HG03175 (cell line): Measurements from ENCODE around the gene BAG3.
"Not testable (repeated sequence)": the region's sequence is repeated elsewhere in the genome, so short reads cannot be mapped to it uniquely, and the experiment has no call there.

Experiments used
- ATAC-seq: cut with Tn5 transposase; IDR thresholded peaks from one replicate; pipeline ENCODE4 v1.9.1; 2021; ENCODE audit warnings: mild to moderate bottlenecking, moderate library complexity; ENCODE audit not compliant: unreplicated experiment

Gene BAG3

DNA sequence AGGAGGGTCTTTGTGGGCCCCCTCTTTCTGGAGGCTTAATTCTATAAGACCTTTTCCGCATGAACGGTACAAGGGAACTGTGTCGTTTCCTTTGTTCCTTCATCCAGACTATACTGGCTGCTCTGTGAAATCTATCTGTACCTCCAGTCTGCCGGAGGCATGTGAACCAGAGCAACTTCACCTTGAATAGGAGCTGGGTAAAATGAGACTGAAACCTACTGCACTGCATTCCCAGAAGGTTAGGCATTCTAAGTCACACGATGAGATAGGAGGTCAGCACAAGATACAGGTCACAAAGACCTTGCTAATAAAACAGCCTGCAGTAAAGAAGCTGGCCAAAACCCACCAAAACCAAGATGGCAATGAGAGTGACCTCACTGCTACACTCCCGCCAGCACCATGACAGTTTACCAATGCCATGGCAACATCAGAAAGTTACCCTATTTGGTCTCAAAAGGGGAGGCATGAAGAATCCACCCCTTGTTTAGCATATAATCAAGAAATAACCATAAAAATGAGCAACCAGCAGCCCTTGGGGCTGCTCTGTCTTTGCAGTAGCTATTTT, 37.9 kb downstream of the BAG3 start:
- ATAC-seq: no peak

DNA sequence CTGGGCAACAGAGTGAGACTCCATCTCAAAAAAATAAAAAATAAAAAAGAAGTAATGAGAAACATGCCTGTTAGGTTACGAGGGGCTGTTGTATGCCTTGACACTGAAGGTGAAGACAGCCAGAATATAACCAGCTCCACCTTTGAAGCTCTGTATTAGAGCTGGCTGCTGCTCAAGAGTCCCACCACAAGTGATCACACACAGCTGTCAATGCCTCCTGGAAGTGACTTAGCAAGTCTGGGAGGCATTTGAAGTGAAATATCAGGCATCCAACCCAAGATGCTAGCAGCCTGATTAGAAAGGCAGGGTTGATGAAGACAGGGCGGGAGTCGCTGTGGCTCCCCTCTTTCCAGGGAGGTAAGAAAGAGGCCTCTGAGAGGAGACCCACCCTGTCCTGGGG, 40.5 kb downstream of the BAG3 start:
- no peak for ATAC-seq

DNA sequence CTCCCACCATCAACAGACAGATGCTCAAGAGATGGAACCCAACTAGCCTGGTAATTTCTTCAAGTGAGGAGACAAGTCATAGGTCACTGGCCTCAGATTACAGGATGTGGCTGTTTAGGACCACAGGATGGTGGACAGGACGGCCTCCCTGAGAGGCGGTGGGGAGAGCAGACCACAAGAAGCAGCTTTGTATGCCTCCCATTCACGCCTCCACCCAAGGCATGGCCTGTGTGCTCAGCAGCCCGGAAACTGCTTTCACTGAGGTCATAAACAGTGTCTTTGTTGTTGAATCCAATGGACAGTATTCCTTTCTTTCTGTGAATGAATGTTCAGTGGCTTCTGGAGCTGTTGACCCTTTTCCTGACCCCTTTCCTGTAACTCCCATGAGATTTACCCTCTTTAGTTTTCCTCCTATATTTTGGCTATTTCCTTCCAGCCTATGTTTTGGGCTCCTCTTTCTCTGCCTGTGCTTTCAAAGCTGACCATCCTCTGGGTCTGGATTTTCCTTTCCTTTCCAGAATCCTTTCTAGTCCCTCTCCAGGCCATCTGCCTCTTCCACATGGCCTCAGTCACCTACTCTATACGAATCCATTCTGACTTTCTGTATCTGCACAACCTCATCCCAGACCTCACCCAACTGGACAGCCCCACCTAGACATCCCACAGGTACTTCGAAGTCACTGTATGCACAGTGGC, 42.2 kb downstream of the BAG3 start:
- peak; percentile 94 for ATAC-seq

DNA sequence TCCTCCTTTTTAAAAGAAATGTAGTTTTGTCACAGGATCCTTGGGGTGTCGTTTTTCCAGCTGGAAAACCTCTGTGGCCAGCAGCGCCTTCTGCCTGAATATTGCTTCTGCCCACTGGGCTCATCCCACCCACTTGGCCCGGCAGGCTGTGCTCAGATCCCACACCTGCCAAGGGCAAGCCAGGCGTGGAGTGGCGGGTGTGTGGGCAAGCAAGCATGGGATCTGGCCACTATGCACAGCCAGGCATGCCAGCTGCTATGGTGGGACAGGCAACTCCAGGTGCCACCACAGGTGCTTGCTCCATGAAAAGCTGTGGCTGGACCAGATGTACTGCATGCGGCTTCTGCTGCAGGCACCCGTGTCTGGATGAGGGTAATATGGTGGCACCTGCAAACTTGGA, 43.4 kb downstream of the BAG3 start:
- ATAC-seq: no peak

DNA sequence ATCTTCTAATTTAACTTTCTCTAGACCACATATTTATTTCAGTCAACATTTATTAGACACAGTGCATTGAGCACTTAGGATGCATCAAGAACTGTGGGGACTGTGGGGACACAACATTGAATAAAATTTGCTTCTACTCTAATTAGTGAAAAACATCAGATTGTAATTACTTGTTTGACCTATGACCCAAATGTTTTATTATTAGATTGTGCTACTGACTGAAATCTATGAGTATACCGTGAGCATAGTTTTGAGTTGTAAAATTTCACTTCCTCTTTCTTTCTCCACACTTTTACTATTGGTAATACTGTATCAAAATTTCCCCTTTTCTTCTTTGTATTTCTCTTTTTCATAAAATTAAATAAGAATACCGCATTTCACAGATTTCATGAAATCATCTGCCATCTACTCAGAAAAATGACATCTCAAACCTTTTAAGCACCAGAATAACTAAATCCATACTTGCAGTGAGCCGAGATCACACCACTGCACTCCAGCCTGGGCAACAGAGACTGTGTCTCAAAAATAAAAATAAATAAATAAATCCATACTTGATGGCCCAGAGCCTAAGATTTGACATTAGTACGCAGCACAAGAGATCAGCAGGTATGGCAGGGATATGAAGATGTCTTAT, 49.3 kb downstream of the BAG3 start:
- peak; percentile 63 for ATAC-seq

DNA sequence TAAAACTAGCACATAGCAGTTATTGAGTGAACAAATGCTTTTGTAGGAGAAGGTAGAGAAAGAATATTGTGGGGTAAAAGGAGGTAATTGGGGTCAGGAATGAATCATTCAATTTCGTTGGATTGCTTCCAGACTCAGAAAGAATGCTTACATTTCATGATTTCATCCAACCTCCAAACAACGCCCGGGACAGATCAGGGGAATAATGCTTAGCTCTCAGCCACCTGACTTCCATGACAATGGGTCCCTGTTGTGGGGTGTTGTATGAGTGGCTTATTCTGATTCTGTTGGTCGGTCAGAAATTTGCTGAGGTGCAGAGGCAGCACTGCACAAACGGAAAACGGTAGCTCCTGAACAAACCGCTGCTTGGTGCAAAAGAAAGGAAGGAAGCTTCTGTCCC, 50.7 kb downstream of the BAG3 start:
- no peak for ATAC-seq

DNA sequence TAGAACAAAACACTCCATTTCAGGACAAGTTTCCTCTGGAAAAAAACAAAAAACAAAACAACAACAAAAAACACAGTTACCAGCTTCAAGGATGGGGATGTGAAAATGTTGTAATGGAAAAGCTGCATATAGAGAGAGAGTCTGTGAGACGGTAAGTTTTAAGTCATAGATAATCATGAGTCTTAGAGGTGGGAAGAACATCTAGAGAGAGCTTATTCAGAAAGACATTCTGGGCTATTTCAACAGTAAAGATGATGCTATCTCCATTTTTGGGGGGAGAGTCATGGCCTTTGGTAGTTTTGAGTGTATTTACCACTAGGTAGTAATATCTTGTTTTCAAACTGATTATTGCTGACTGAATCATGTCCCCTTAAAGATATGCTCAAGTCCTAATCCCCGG, 51.4 kb downstream of the BAG3 start:
- ATAC-seq: no peak

DNA sequence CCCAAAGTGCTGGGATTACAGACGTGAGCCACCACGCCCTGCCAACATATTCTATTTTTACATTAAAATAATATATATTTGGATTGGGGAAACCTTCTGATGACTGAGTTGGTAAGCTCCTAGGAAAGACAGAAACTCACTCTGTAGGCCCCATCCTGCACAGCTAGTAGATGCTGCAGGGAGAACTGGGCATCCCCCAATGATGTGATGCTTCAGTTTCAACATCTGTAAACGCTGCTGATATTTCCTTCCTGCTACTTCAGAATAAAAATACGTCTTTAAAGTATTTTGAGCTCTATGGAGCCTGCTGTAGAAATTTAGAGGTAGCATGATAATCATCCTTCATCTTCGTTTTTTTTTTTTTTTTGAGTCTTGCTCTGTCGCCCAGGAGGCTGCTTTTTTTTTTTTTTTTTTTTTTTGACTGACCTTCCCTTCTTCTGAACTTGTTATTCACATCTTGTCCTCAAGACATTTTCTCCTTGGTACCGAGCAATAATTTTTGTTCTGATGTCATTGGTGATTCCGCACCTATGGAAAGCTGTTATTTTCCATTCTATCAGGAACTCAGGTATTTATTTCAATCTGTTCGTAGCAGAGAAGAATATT, 52.8 kb downstream of the BAG3 start:
- no peak for ATAC-seq

DNA sequence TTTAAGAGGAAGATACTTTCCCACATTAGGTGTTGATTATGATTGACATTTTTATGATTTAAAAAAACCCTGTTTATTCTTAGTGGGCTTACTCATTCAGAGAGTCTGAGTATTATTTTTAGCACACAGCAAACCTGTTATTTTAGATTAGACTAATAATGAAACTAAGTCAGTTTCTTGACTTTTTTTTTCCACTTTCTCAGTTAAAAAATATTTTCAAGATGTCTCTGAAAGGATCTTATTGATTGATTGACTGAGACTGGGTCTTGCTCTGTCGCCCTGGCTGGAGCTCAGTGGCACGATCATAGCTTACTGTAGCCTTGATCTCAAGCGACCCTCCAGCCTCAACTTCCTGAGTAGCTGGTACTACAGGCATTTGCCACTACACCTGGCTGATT, 54.3 kb downstream of the BAG3 start:
- peak; percentile 47 for ATAC-seq

DNA sequence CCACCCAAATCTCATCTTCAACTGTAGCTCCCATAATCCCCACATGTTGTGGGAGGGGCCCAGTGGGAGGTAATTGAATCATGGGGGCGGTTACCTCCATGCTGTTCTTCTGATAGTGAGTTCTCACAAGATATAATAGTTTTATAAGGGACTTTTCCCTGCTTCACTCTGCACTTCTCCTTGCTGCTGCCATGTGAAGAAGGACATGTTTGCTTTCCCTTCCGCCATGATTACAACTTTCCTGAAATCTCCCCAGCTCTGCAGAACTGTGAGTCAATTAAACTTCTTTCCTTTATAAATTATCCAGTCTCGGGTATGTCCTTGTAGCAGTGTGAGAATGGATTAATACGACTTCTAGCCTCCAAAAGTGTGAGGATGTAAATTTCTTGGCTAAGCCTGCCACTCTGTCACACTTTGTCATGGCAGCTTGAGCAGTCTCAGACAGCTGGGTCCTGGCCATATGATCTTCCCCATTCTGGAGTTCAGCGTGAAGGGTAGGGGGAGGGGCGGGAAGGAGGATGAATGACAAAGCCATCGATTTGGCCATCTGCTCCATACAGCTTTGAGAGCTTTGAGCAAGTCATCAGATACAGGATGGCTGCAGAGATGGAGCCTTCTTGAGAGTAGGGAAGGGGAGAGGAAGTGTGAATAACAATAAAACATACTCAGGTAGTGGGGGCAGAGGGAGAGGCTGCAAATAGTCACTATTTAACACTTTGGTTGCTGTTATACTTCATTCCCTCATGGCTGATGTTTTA, 55.5 kb downstream of the BAG3 start:
- ATAC-seq: no peak

DNA sequence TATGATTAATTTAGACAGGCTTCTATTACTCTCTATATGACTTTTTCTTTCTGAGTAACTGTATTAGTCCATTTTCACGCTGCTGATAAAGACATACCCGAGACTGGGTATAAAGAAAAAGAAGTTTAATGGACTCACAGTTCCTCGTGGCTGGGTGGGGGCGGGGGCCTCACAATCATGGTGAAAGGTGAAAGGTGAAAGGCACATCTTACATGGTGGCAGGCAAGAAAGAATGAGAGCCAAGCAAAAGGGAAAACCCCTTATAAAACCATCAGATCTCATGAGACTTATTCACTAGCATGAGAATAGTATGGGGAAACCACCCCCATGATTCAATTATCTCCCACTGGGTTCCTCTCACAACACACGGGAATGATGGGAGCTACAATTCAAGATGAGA, 56.2 kb downstream of the BAG3 start:
- ATAC-seq: not testable (repeated sequence)

DNA sequence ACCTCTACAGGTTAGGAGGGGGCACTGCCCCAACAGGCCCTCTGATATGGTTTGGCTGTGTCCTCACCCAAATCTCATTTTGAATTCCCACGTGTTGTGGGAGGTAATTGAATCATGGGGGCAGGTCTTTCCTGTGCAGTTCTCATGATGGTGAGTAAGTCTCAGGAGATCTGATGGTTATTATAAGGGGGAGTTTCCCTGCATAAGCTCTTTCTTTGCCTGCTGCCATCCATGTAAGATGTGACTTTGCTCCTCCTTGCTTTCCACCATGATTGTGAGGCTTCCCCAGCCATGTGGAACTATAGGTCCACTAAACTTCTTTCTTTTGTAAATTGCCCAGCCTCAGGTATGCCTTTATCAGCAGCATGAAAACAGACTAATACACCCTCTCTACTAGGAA, 59.8 kb downstream of the BAG3 start:
- not testable (repeated sequence) for ATAC-seq

DNA sequence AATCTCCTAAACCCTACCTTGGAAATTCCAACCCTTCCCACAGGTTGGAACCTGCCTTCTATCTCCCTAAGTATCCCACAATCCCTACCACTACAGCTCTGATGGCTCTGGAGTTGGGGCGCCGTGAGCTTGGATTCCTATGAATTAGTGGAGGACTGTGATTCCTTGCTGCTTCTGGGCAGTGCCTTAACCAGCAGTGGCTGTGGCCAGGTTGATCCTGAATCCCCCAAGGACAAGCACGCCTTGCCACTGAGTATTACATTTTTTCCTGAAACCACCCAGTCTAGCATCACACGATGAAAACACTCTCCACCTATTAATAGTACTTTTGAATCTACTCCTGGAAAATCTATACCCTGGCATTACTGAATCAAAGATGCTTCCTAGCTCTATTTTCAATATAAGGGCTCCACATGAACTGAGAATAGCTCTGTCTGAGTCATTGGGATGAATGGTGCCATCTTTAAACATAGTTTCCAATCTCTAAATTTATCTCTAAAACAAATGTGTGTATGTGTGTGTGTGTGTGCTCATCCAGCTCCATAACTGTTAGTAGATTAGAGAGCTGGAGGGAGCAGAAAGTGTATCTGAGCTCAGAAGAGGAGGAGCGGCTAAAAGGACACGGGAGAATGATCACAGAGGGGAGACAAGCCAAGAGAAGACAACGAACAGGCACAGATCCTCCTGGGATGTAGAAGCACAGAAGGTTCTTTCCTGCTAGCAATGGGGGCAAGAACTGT, 62.7 kb downstream of the BAG3 start:
- no peak for ATAC-seq

DNA sequence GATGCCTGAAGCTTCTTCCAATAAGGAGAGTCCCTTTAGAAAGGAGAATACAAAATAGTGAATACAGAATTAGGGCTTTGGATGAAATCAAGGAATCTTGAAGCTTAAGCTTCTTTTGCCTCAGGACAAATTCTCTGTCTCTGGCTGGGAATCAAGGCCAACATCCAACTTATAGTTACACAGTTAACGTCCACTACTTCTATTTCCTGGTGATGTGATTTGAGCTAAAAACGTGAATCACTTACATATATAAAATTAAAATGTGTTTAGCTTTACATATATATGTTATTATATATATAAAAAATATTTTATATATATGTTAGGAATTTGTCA, 63.3 kb downstream of the BAG3 start:
- no peak for ATAC-seq

DNA sequence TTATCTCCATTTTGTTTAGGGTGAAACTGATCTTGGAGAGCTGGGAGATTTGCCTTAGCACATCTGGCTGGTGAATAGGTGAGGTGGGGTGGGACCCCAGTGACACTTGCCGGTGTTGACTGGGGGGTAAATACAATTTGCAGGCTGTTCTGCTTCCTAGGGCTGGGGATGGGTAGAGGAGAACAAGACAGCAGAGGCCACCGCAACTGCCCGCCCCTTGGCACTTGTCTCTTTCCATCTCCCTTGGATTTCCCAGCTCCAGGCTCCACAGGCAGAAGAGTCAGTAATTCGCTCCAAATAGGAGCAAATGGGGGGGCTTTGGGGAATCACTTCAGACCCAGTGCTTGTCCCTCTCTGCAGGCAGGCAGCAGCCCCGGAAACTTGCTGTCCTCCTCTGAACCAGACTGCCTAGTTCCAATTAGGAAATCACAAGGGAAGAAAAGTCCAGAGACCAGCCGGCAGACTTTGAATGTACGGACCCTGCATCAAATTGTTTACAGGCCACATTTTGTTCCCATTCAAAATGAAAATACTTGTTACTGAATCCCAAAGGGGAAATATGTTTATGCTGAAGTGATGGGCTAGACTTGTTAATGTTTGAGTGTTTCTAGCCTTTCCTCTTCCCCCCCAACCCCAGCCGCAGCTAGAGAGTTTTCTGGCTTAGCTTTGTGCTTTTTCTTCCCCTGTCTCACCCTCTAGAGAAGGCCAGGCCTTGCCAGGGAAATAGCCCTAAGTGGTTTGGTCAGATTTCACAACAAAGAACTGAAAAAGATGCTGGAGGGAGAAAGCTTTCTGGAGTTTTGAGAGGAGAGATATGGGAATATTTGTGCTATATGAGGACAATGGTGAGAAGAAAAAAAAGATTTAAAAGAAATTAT, 64.7 kb downstream of the BAG3 start:
- no peak for ATAC-seq

DNA sequence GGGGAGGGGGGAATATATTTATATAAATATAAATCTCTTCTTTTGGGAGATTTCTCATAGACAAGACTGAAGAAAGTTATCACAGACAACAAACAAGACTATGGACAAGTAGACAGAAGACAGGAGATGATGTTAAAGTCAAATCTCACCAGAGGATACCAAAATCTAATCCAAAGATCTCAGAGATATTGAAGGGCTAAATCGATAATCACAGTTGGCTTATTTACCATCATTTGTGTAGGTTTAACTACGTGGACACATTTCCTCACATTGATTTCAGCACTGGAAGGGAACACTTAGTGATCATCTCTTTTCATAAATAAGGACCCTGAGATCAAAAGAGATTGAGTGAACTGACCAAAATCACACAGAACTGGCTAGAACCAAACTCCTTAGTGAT, 72.0 kb downstream of the BAG3 start:
- no peak for ATAC-seq

DNA sequence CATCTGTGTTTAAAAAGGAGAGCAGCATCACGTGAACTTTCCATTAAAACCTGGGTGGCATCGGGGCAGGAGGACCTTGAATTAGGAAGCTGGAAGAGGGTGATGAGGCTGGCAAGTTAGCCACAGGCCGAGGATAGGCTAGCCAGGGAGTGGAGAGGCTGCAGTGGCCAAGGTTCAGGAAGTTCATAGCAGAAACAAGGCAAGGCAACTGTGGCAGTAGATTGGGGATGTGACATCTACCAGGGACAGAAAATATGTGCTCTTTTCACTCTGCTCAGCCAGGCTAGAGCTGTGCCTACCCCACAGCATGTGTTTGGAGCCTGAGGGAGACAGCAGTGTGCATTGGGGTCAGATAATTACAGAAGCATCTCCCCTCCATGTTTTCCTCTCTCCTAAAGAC, 72.4 kb downstream of the BAG3 start:
- ATAC-seq: no peak

DNA sequence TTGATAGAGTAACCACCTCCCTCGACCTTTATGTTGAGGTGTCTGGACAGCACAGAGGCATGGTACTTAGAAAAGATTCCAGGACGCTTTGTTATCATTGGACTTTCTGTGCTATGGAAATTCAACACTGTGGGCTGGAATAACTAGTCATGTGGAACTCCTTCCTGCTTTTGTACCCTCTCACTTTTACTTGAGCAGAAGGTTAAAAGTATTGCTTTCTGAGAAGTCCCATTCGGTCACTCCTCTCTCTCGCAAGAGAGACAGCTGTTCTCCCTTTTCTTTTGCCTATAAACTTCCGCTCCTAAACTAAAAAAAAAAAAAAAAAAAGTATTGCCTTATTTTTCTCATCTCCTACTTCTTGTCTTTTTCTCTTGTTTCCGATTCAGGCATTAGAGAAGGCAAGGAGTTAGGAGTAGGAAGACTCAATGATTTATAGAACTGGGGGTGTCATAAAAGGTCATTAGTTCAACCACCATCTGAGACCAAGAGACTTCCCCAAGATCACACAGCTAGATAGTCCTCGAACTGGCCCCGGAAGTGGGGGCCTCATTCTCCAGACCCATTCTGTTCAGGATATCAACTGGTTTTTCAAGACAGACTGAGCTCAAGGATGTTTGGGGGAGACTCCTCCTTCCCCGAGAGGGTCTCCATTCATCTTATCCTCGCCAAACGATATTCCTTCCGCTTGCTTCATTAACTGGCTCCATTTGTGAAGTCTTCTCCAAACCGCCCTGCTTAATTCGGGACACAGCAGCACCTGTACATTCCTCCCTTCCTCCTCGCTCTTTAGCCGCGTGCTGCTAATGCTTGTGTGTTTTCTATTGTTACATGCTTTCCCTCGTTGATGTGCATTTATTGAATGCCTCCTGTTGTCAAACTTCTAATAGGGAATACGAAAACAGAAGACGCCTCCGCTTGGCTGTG, 73.7 kb downstream of the BAG3 start:
- ATAC-seq: peak; percentile 27

DNA sequence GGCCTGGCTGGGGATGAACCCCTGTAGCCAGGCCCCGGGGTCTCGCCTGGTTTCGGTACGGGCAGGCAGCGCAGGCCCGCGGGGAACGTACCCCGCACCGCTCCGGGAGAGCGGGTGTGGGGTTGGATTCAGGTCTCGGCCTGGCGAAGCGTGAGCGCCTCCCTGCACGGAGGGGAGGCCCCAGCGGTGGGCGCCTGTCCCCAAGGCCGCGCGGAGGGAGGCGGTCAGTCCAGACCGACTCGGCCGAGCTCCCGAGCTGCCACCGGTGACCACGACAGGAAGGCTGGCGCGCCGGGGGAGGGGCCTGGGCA, 74.3 kb downstream of the BAG3 start:
- peak; percentile 59 for ATAC-seq
